HG03139 (cell line): ENCODE data around the gene PPP2R5C.
A peak's percentile ranks its signal among the peaks of the same experiment; 100 is the strongest.
"Not testable (repeated sequence)": the region's sequence is repeated elsewhere in the genome, so short reads cannot be mapped to it uniquely, and the experiment has no call there.

Source experiments
- ATAC-seq: cut with Tn5 transposase; IDR thresholded peaks from one replicate; pipeline ENCODE4 v1.9.1; 2021; ENCODE audit not compliant: unreplicated experiment

The PPP2R5C gene

GRCh38 chr14:101780887-101781239 is 19.4 kb downstream of the PPP2R5C start:
- ATAC-seq: no peak

DNA sequence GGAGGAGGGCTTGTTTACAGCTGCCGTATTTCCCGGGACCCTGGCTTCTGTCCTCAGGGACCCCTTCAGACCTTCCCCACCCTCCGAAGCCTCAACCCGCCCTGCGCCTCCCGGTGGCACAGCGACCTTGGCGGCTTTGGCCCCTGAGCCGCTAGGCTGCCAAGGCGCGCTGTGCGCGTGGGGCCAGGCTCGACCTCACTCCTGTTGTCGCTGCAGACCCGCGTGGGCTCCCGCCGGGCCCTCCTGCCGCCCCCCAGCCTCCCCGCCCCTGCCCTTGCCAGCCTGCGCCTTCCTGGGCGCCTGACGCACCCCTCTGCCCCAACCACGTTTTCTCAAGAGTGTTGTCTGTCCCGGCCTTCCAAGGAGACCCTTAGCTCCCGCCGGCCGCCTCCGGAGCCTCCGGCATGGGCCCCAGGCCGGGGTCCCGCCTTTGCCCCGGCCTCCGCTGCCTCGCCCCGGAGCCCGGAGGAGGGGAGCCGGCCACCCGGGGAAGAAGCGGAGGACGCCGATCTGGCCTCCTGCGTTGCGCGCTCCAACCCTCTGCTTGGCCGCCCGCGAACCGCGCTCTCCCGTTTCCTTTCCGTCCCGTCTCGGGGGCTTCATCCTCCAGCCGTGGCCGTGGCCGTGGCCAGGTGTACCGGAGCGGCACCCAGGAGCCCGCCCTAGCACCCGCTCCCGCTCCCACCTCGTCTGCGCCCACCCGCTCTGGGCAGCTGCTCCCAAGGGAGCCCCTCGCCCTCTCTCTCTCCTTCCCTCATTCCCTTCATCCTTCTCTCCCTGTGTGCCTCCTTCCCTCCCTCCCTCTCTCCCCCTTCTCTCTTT is 19.9 kb downstream of the PPP2R5C start:
- ATAC-seq: no peak

DNA sequence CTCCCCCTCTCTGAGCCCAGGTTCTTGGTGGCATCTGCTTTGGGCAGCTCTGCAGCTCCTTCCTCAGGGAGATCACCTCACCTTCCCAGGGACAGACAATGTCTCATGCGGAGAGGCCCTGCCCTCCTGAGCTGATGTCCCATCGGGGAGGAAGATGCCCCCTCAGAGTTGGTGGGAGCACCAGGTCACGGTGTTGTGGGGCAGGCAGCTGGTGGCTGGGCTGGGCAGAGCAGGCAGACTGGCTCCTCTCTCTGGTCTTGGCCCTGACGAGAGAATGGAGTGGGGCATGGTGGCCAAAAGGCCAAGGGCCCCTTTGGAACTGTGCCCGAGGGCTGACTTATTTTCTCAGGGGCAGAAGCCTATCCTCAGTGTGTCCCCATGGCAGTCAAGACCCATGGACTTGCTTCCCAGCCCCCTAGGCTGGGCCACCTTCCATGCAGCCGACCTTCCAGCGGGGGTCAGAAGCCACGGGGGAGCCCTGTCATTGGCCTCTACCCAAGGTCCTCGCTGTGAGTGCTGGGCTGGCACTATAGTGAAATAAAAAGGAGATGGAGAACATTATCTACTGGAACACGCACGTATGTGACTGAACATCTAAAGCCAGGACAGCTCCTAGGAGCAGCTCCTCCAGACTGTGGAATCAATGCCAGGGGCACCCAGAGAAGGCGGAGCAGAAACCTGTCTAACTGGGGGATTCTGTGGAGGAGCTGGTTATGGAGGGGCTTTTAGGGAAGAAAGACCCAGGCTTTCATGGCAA is 21.9 kb downstream of the PPP2R5C start:
- no peak for ATAC-seq

DNA sequence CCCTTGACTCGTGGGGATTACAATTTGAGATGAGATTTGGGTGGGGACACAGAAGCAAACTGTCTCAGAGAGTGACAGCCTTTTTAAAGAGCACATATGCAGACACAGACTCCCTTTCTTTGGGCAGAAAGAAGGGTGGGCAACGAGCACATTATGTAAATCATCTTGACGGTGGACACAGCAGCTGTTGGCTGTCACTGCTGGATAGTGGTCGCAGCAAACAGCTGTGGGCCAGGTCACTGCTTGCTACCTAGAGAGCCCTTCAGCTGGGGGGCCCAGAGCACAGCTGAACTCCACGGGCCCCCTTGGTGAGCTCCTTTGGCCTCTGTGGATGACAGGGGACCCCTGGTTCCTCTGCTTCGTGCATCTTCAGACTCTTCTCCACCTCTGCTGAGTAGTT is 23.1 kb downstream of the PPP2R5C start:
- no peak for ATAC-seq

GRCh38 chr14:101788016-101788635 is 26.6 kb downstream of the PPP2R5C start:
- no peak for ATAC-seq

DNA sequence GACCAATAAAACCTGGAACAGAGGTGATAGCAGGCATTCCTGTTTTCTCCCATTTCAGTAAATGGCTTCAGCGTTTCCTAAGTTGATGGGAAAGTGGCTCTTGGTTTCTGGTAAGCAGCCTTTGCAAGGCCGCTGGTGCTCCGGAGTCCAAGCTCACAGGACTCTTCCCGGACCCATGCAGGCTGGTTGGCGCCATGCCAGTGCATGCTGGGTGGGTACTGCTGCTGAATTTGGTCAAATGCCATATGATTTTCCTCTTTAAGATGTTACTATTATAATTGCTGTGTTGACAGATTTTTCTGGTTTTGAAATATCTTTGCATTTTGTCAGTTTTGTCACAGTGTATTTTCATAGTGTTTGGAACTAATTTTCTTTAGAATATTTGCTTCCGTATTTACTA is 27.7 kb downstream of the PPP2R5C start:
- ATAC-seq: no peak

GRCh38 chr14:101790232-101790631 is 28.7 kb downstream of the PPP2R5C start:
- ATAC-seq: no peak

DNA sequence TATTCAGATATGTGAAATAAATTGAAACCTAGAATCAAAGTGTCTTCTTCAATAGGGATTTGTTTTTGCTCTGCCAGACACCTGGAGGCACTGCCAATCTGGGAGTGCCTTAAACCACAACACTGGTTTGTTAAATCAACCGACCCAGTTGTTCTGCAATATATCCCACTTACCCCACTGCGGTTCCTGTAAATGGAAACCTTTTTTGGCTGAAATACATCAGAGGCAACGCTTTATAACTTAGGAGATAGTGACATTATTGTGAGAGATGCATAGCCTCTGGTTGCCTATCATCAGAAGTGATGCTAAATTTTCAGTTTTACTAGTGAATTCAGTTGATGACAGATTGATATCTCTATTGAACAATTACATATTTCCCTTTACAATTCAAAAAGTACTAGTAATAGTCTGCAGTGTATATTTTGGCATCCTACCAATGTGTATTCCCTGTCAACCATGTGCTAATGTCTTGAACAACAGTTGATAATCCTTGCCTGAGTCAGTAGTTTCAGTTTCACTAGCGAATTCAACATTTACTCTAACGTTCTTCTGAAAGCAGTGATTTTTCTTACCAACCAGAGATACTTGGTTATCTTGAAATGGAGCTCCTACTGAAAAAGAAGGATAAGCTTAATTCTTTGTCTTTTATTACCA is 30.5 kb downstream of the PPP2R5C start:
- ATAC-seq: no peak

- ATAC-seq: no peak
These were observed 34.5 kb downstream of the PPP2R5C start for GRCh38 chr14:101796016-101796415.

- ATAC-seq: no peak
These were observed 35.0 kb downstream of the PPP2R5C start for GRCh38 chr14:101796479-101796878.

GRCh38 chr14:101797856-101798255 is 36.3 kb downstream of the PPP2R5C start:
- ATAC-seq: no peak

- ATAC-seq: not testable (repeated sequence)
These were observed 42.9 kb downstream of the PPP2R5C start for GRCh38 chr14:101804373-101804772.

DNA sequence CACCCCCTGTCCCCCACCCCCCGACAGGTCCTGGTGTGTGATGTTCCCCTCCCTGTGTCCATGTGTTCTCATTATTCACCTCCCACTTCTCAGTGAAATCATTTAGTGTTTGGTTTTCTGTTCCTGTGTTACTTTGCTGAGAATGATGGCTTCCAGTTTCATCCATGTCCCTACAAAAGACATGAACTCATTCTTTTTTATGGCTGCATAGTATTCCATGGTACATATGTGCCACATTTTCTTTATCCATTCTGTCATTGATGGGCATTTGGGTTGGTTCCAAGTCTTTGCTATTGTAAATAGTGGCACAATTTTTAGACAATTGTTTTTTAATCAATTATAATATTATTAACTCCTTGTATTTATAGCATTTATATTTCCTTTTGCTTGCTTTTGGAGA is 44.7 kb downstream of the PPP2R5C start:
- not testable (repeated sequence) for ATAC-seq

GRCh38 chr14:101808020-101808641 is 46.6 kb downstream of the PPP2R5C start:
- ATAC-seq: no peak

DNA sequence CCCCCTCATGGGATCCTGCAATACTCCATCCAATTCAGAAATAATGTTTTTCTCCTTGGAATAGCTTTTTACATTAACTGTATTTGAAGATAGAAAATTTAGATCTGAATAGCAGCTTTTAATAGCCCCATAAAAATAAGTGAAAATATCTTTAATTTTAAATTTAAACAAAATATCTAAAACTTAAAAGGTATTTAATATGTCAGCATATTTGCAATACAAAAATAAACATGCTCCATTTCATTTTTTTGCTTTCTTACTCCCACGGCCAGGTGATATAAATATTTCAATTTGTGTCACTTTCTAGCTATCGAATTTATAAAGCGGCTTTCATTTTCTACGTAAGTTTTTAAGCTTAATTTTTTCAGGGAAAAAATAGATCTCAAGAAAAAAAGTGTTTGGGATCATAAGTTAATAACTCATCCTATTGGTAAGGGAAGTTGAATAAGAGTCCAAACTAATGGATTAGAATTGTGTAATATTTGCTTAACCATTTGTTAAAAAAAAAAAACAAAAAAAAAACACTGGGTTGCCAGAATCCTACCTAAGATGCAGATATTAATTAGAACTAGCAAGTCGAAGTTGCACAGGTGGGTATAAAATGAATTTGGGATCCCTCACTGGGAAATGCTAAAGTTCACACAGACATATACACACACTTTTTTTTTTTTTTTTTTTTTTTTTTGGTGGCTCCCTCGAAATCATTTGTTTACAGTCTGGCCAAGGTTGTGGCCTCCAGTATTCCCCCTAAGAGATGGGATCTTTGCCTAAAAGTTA is 47.6 kb downstream of the PPP2R5C start:
- no peak for ATAC-seq

- ATAC-seq: peak; percentile 78
These were observed 48.4 kb downstream of the PPP2R5C start for GRCh38 chr14:101809671-101810514.

GRCh38 chr14:101810897-101811621 is 49.5 kb downstream of the PPP2R5C start:
- no peak for ATAC-seq

- no peak for ATAC-seq
These were observed 50.6 kb downstream of the PPP2R5C start for GRCh38 chr14:101812071-101812470.
